DMS 273 treated with DMSO at 0.1 percent for 48 hours (cell line): ENCODE results near the gene VSTM2L.

ENCODE experiments used
- DNase-seq: peaks from one replicate; lab custom pipeline; 2025; lab: John Stamatoyannopoulos, UW

VSTM2L gene

DNA sequence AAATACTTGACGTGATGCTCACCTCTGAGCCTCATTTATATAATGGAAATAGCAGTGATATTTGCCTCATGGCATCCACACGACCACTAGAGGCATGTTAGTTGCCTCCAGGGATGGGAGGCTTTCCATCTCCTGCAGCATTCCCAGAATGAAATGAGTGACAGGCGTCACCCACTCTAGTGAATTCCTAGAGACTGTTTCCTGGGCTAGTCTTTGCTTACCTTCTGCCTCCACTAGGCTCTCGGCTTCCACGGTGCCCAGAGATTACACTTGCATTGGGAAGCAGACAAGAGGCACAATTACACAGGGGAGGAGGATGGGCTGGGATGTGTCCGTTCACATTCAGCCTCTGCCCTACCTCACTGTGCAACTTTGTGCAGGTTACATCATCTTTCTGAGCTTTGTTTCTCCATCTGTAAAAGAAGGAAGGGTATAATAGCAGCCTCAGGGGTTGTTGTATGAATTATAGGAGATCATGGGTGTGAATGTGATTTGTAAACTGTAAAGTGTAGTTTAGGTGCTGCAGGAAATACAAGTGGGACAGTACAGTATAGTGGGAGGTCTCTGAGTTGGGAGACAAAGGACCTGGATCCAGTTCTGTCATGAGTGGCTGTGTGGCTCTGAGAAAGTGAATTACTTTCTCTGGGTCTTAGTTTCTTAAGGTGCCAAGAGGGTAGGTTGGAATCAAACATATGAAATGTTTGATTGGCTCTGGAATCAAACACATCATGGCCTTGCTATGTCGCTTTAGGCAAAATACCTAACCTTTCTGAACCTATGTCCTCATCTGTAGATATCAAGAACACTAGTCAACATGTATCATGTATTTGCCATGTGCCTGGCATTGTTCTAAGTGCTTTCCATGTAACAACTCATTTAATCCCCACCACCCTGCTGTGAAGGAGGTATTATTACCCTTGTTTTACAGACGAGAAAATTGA is 3.6 kb upstream of the VSTM2L start:
- DNase-seq = no peak

DNA sequence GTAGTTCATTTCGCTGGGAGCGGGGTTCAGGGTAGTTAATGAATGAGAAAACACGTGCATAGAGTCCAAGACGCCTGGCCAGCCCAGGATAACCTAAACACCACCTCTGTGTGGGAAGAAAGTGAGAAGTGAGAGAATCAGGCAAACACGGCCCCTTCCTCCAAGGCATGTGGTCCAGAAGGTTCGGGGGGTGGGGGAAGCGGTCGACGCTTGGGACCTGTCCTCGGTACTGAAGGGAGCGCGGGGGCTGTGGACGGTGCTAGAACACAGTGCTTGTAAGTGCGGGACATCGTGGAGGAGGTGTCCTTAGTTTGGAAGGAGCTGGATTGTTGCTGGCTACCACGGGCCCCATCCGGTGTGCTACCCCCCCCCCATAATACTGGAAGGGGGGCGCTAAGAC is 1.7 kb upstream of the VSTM2L start:
- no peak for DNase-seq

DNA sequence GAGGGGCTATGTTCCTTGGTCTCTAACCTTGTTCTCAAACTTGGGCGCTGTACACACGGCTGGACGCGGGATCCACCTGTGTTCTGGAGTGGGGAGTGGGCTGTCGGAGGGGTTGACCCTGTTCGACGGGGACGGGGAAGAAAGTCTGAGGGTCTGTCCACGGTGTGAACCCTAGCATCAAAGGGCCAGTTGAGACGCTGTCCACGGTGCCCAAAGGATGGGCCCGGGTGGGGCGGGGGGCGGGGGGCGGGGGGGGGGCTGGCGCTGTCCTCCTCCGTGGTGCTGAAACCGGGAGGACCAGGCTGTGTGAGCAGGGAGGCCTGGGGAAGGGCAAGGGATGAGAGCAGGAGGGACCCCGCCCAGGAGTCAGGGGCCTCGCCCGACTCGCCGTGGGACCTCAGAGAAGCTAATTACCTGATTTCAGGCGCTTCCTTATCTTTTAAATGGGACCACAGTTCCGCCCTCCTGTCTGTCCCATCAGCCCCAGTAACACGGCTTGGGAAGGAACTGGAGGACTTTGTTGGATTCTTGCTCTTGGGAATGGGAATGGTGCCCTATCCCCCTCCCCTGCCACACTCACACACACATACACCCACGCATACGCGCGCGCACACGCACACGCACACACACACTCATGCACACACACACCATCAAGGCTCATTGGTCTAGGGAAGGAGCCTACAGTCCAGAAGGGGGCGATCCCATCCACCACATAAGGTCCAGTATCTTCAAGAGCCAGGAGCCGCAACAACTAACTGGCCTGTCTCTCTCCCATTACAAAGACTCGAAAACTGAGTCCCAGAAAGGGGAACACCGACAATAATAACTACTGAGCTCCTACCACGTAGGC is 1.0 kb upstream of the VSTM2L start:
- peak; percentile 31 for DNase-seq

DNA sequence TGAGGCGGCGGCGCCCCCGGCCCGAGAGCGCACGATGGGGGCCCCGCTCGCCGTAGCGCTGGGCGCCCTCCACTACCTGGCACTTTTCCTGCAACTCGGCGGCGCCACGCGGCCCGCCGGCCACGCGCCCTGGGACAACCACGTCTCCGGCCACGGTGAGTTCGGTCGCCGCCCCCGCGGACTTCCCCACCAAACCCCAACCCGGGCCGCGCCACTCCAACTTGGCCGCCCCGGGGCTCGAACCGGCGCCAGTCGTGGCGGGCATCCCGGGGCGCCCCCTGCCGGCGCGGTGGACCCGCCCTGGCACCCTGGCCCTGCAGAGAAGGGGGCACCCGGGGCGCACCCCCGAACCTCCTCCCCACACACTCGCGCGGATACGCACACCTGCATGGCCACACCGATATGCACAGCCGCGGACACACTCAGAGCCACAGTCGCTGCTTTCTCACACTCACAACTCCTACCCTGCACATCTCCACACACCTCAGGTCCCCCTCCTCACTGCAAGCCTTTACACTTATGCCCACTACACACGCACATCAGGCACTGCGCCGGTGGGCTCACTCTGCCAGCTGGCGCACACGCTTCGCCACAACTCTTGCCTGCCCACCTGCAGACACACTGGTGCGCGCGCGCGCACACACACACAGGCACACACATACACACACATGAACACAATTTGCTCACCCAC is 535 bp downstream of the VSTM2L start:
- DNase-seq = no peak

DNA sequence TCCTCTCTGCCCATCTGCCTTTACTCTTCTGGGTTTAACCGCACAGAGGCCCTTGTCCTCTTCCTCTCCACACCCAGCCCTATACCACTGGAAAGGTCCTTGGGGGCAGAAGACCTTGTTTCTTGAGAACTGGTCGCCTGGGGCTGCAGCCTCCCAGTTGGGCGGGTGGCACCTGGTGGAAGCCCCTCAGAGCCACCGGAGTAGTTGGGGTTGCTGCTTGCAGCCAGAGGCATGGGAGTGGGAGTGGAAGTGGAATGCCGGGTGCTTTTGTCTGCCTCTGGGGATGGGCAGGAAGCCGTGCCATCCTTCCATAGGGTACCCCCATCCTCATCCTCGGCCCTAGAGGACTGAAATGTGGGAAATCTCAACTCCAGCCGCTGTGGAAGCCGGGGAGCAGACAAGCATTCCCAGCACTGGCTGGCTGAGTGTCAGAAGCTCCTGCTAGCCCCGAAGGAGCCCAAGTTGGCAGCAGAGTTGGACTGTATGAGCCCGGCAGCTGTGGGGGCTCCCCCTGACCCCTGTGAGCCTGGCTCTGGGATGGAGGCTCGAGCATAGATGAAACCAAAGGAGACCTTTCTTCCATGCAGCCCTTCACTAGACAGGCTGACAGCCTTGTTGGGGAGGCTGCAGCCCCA is 1.2 kb downstream of the VSTM2L start:
- DNase-seq = no peak

DNA sequence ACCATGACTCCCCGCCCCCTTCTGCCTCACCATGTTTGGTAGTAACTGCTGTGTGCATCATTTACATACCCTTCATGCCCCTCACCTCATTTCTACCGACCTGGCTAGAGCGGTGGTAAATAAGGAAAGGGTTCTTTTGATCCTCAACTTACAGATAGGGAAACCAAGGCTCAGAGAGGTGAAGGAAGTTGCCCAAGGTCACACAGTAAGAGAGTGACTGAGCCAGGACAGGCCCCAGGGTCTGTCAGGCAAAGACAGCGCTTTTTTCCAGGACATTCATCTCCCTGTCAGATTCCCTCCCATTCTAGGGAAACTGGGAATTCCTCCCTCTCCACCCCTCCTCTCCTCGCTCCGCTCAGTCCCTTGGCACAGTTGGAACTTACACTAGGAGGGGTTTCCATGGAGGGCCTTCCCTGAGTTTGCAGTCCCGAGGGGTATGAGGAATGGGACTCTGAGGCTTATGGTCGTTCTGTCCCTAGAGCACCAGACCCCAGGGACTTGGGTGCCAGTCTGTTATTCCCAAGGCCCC is 2.0 kb downstream of the VSTM2L start:
- DNase-seq = no peak

DNA sequence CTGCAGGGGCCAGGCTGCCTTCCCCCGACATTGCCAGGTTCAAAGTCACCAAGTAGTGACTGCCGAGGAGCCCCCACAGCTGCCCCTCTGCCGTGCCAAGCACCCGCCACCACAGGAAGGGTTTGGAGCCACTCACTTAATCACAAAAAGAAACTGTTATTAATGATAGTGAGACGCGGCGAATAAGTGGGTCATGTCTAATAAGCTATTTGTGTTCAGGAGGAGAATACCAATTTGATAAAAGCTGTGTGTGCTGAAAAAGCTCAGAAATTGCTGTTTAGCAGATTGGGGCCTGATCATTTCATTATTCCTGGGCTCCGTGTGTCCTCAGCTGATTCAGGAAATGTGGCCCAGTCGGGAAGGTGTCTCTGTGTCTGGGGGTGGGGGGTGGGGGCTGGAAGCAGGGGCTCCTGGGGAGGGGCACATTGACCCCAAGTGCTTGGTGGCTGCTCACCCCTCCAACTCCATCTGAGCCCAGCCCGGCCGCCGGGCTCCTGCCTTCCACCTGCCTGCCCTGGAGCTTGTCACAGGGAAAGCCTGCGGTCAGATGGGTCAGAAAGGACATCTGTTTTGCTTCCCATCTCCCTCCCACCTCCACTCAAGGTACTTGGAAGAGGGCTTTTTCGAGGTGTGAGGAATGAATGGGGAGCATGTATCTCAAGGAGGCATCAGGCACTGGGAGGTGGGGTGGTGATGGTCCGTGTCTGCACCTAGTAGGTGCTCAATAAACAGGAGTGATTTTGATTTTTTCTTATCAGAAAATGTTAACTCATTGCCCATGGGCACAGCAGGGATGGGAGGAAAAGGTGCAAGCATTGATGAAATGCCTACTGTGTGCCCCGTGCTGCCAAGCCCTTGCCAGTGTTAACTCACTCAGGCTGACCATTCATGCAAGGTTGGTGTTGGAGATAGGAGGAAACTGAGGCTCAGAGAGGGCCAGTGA is 3.0 kb downstream of the VSTM2L start:
- no peak for DNase-seq

DNA sequence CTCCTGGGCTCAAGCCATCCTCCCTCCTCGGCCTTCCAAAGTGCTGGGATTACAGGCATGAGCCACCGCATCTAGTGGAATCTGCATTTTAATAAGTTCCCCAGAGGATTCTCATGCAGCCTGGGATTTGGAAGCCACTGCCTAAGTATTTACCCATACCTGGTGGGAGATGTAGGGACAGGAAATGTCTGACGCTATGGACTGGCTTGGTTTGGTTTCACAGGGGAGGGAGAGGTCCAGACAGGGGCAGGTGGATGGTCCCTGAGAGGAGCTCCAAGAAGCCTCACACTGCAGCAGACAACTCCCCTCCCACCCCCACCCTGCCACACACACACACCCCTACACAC is 4.4 kb downstream of the VSTM2L start:
- DNase-seq = no peak

DNA sequence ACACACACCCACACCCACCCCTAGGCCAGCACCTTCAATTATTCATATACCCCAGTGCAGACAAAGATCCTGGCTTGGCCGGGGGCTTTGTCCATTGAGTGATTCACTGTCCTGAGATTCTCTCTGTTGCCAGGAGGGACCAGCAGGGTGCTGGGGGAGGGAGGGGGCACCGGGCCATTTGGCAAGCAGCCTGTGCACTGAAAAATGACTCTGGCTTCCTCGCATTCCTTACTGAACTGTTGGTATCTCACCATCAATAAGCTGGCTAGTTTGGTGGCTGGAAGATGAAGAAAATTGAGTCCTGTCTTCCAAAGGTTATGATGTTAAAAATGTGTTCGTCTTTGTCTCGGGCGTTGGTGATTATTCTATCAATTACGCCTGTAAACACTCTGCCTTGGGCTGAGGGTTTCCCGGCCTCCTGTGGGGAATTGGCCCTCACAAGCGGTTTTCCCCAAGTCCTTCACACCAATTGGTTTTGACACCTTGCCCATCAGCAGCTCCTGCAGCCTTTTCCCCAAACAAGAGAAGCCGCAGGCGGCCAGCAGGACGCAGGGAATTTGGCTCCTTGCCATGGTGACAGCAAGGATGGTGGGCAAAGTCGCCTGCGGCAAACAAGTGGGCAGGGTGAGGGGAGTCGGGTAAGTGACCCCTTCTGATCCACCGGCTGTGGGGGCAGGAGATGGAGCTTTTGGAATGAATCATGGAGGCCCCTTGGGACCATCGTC is 4.9 kb downstream of the VSTM2L start:
- DNase-seq = peak; percentile 30

DNA sequence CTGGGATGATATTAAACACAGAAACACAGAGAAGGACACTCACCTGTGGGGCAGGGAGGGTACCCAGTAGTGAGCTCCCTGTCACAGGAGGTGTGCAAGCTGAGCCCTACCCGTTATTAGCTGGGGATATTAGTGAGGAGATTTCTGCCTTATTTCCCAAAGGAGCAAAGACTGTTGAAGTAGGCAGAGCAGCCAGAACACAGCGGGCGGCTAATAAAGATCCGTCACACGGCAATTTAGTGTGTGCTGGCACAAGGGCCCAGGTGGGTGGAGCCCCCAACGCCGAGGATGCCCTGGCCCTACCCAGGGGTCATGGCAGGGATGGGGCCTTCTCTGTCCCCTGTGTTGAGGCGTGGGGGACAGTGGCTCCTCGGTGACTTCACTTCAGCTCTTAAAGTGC is 8.3 kb downstream of the VSTM2L start:
- DNase-seq = no peak

DNA sequence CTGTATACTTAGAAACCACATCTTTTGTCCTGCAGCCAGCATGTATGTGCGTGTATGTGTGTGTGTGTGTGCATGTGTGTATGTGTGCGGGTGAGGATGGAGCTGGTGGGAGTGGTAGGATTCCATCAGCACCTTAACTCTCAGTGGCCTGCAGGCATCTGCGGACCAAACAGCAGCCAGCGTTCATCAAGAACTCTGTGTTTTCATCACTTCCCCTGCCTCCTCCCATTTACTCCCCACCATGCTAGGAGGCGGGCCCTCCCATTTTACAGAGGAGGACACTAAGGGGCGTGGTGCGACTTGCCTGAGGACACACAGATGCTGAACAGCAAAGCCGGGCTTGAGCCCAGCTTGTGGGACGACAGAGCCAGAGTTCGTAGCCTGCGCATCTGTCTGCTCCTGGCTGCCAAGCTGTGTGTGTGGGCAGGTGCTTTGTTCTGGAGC is 8.9 kb downstream of the VSTM2L start:
- DNase-seq = peak; percentile 49

DNA sequence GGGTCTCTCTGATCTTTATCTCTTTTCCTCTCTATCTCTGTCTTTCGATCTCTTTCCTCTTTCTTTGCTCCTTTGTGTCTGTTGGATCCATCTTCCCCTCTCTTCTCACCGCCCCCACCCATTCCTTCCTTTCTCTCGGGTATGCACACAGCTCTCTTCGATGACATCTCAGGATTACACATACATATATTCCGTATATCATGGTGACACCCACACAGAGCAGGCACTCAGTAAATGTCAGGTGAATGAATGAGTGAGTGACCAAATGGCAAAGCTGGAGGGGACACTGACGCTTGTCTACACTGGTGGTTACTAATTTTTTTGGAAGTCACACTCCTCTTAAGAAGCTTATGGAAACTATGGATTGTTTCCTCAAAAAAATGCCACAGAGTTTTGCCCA is 9.9 kb downstream of the VSTM2L start:
- DNase-seq = no peak

DNA sequence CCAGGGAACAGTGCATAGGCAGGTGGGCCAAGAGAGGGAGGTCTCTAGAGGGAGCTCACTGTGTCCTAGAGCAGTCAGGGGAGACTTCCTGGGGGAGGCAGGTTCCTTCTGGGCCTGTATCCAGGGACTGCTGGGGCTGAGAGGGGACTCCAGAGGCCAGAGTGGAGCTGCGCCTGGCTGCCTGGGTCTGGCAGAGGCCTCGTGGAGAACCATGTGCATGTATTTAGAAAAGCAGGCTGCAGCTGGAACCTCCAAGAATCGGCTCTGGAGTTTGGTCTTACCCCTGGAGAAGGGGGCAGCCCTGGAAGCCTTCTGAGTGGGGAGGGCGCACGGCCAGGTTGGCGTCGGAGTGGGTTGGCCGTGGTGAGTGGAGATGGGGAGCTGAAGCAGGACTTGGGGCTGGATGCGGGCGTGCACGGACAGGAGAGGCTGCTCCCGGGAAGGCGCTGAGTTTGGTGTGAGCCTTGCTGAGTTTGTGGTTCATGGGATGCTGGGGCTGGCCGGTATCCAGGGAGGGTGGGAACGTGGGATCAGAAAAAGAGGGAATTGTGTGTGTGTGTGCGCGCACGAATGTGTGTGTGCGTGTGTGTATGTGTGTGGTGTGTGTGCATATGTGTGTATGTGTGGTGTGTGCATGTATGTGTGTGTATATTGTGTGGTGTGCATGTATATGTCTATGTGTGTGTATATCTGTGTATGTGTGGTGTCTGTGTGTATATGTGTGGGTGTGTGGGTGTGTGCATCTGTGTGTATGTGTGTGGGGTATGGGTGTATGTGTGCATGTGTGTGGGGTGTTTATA is 10.8 kb downstream of the VSTM2L start:
- no peak for DNase-seq

DNA sequence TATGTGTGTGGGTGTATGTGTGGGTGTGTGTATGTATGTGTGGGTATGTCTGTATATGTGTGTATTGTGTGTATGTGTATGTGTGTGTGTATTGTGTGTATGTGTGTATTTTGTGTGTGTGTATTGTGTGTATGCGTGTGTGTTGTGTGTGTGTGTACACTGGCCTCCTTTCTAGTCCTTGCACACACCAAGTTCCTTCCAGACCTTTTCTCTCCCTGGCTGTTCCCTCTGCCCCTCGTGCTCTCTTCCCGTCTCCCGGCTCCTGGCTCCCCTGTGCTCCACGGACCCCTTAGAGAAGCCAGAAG is 11.4 kb downstream of the VSTM2L start:
- no peak for DNase-seq

DNA sequence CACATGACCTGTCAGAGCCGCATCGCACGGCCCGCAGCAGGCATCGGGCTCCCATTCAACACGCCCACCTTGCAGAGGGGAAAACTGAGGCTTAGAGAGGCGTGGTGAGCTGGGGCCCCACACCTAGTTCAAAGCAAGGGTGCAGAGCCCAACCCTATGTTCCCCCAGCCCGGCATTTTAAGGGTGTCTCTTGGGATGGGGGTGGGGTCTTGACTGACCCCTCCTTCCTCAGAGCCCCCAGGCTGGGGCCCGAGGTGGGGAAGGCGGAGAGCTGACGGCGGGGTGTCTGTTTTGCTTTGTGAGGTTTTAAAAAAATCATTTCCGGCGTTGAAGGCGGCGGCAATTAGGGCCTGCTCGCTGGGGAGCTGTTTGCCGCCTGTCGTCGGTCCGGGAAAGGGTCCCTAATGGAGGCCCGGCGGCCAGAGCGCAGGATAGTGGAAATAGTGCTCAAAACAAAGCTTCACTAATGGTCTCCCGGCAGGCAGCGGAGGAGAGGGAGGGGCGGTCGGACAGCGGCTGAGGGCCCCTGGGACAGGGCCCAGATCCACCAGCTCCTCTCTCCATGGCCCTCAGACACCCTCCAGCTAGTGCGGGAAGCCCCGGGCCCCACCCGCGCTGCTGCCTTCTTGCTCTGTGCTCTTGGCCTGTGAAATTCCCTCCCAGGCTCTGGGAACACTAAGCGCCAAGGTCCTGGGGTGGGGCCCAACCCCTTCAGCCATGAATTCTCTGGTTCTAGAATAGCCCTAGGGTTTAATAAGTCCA is 11.9 kb downstream of the VSTM2L start:
- no peak for DNase-seq

DNA sequence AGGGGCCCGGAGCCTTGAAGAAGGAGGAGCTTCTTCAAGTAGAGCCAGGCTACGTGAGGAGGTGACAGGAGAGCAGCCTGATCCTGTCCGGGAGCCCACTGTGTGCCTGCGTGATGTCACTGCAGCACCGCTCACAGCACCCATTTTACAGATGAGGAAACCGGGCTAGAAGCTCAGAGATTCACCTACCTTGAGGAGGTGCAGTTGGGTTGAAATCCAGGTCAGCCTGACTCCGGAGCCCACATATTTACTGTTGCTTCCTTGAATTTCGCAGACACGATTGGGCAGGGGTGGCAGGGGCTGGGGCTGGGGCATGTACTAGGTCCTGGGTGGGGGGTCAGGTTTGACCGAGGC is 12.5 kb downstream of the VSTM2L start:
- no peak for DNase-seq

DNA sequence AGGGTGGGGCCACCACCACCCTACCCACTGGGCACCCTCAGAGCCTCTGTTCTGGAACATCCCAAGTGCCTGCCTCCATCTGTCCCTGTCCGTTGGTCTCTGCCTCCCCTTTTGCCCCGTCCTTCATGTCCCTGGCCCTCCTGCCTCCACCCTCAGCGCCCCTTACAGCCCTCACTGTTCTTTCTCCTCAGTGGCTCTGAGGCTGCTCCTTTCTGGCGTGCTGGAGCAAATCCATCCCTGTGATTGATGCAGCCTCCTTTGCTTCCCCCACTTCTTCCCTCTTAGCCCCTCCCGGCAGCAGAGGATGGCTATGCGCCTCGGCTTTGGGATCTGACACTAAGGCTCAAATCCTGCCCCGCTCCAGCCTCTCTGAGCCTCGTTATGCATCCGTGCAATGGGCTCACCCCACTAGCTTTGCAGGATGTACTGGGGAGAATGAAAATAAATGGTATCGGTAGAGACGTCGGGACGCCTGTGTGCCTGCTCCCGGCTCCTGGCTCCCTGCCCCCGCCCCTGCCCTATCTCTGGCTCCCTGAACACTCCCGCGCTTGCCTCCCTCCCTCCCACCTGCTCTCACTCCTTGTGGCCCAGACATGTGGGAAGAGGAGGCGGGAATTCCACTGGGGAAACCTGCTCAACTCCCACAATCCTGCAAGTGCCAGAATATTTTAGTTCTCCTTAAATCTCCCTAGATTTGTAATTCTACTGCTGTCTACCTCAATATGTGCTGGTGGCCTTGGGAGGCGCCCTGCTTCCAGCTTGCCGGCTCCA is 13.1 kb downstream of the VSTM2L start:
- DNase-seq = peak; percentile 34

DNA sequence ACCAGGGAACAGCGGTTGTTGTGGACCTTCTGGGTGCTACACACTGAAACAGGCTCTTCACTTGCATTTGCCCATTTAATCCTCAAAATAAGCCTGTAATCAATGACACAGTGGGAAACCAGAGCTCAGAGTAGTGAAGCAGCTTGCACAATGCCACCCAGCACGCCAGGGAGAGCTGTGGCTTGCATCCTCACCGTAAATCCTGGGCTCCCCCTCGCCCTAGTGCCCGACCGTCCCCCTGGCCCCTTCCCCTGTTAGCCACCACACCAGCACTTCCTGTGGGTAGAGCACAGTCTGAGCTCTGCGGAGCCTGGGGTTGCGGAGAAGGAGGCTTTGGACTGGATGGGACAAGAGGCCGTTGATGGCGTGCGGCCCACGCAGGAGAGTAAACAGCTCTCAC is 14.5 kb downstream of the VSTM2L start:
- DNase-seq = no peak
